K562 (cell line): ENCODE measurements around the gene ARHGEF9. TPM values are rescaled to one million over a fixed set of nuclear protein-coding genes. Genes with fewer than 3 reads are reported as not detected.

Source experiments
- ATAC-seq: fragments of 200-7000 bp; cut with Tn5 transposase; 3 replicates; pipeline ENCODE4 v1.9.1; 2020; ENCODE audit warnings: moderate library complexity
- BruUV-seq: library from RNA; stranded (reverse); fragments of 400-500 nt; replicated peaks from 2 replicates; lab custom pipeline; 2021; lab: Mats Ljungman, UMichigan
- CTCF ChIA-PET: fragments of 300-600 bp; formaldehyde crosslinking; extraction: SDS; loops from one replicate; lab custom pipeline; 2021; ENCODE audit warnings: low intra/inter-chr PET ratio; lab: Yijun Ruan, JAX
- POLR2A ChIA-PET: fragments of 300-600, 350-650 bp; sonication (Branson Sonifier 250); formaldehyde crosslinking; extraction: SDS; loops from one replicate; lab custom pipeline; 2021; ENCODE audit warnings: antibody characterized with exemption, inconsistent platforms; lab: Yijun Ruan, JAX
- DNase-seq, 4 experiments: peaks; one replicate each; pipeline versions ENCODE4 v3.0.0 to v3.0.0-alpha.2; 2011 to 2018; ENCODE audit warnings: low spot score in 3 of 4, mixed read lengths in 3 of 4; ENCODE audit errors: extremely low read depth in 1 of 4
- FAIRE-seq: peaks from 2 replicates; lab custom pipeline; 2011; peaks lifted over from hg19 to GRCh38; lab: Jason Lieb, UNC
- H2AFZ ChIP-seq: 2 replicates; pipeline ENCODE4 v1.6.0; 2011; ENCODE audit warnings: low read depth, low read length, control low read depth, inconsistent platforms
- H3K27ac ChIP-seq: fragments of 200-600 bp; 3 replicates; pipeline ENCODE4 v1.8.0; 2011; ENCODE audit warnings: low read depth, mild to moderate bottlenecking, control low read depth, inconsistent platforms, low read length, moderate library complexity, mixed read lengths; ENCODE audit errors: extremely low read depth
- H3K27me3 ChIP-seq, 2 experiments: fragments of 300-600 bp in 1 of 2; 2 replicates in 1 of 2; 3 replicates in 1 of 2; pipeline versions ENCODE4 v1.6.0 to v1.8.0; 2011; ENCODE audit warnings: inconsistent platforms in 2 of 2, low read length in 2 of 2, mild to moderate bottlenecking in 1 of 2, mixed read lengths in 1 of 2, moderate library complexity in 1 of 2; ENCODE audit not compliant: control insufficient read depth in 2 of 2, insufficient read depth in 2 of 2
- H3K36me3 ChIP-seq: fragments of 300-600 bp; 3 replicates; pipeline ENCODE4 v1.8.0; 2011; ENCODE audit warnings: mild to moderate bottlenecking, low read length, inconsistent platforms; ENCODE audit not compliant: control insufficient read depth, insufficient read depth
- H3K4me1 ChIP-seq, 2 experiments: fragments of 200-600 bp in 1 of 2; replicated peaks in 1 of 2; 2 replicates in 1 of 2; 3 replicates in 1 of 2; pipeline versions ENCODE4 v1.5.1 to v1.8.0; 2011; ENCODE audit warnings: inconsistent platforms in 2 of 2, low read length in 2 of 2, mild to moderate bottlenecking in 1 of 2, mixed read lengths in 1 of 2, moderate library complexity in 1 of 2; ENCODE audit not compliant: control insufficient read depth in 2 of 2, insufficient read depth in 2 of 2
- H3K4me2 ChIP-seq: 2 replicates; pipeline ENCODE4 v1.6.1; 2011; ENCODE audit warnings: low read length, control low read depth, inconsistent platforms, mixed read lengths; ENCODE audit not compliant: insufficient read depth
- H3K4me3 ChIP-seq: fragments of 200-600 bp; sonication (generic), shearing (Covaris generic); 2 replicates; pipeline ENCODE4 v1.5.1; 2016; ENCODE audit warnings: control low read depth, inconsistent platforms
- H3K79me2 ChIP-seq: fragments of 200-600 bp; 3 replicates; pipeline ENCODE4 v1.8.0; 2011; ENCODE audit warnings: low read length, inconsistent platforms; ENCODE audit not compliant: control insufficient read depth, insufficient read depth
- H3K9ac ChIP-seq, 2 experiments: 2 replicates each; pipeline versions ENCODE4 v1.6.0 to v1.6.1; 2011; ENCODE audit warnings: low read depth in 2 of 2, low read length in 2 of 2, control low read depth in 1 of 2, inconsistent platforms in 1 of 2, mild to moderate bottlenecking in 1 of 2, mixed read lengths in 1 of 2; ENCODE audit not compliant: insufficient read depth in 1 of 2
- H3K9me1 ChIP-seq: one replicate; pipeline ENCODE4 v1.6.0; 2011; ENCODE audit warnings: inconsistent platforms, mild to moderate bottlenecking, low read length, moderate library complexity; ENCODE audit not compliant: control insufficient read depth, insufficient read depth
- H3K9me3 ChIP-seq: replicated peaks from 2 replicates; pipeline ENCODE4 v1.5.1; 2011; ENCODE audit warnings: low read depth, low read length, inconsistent platforms; ENCODE audit not compliant: control insufficient read depth, insufficient read depth
- H4K20me1 ChIP-seq: replicated peaks from 2 replicates; pipeline ENCODE4 v1.6.1; 2011; ENCODE audit warnings: low read length, inconsistent platforms, mixed read lengths; ENCODE audit not compliant: control insufficient read depth, insufficient read depth
- CTCF ChIP-seq, 3 experiments: IDR thresholded peaks in 2 of 3; conservative IDR thresholded peaks in 1 of 3; 2 replicates each; pipeline ENCODE4 v1.5.1; 2011 to 2012; ENCODE audit warnings: low read length in 3 of 3, mild to moderate bottlenecking in 3 of 3, control low read depth in 2 of 3, improper control_type of control experiment in 1 of 3, inconsistent platforms in 1 of 3, low read depth in 1 of 3, mixed read lengths in 1 of 3, moderate library complexity in 1 of 3; ENCODE audit not compliant: insufficient read depth in 2 of 3
- FOS ChIP-seq: IDR thresholded peaks from 3 replicates; pipeline ENCODE4 v1.6.1; 2011; ENCODE audit not compliant: insufficient read length; ENCODE audit errors: extremely low read depth
- RAD21 ChIP-seq, 2 experiments: fragments of 250-450 bp in 1 of 2; fragments of 450-650 bp in 1 of 2; sonication (Bioruptor Pico) in 1 of 2; formaldehyde crosslinking in 1 of 2; IDR thresholded peaks in 1 of 2; conservative IDR thresholded peaks in 1 of 2; 2 replicates each; pipeline versions ENCODE4 v1.4.0 to v1.8.0; 2020 to 2022; ENCODE audit warnings: mild to moderate bottlenecking in 2 of 2, moderate library complexity in 1 of 2
- REST ChIP-seq, 2 experiments: fragments of 450-650 bp; formaldehyde crosslinking in 1 of 2; IDR thresholded peaks; 2 replicates each; pipeline versions ENCODE4 v1.4.0 to v1.6.1; 2014 to 2020; ENCODE audit warnings: mild to moderate bottlenecking in 2 of 2, borderline replicate concordance in 1 of 2, low read depth in 1 of 2
- SMC3 ChIP-seq: conservative IDR thresholded peaks from 2 replicates; pipeline ENCODE4 v1.6.1; 2011; ENCODE audit warnings: low read depth, low read length, improper control_type of control experiment; ENCODE audit not compliant: insufficient read depth
- WGBS: fragments of 100-300 bp; shearing (Covaris generic); methylation state at CpG from one replicate; pipeline ENCODE4 v1.1.6; 2016; ENCODE audit warnings: low coverage, mixed read lengths; ENCODE audit not compliant: insufficient coverage; ENCODE audit errors: missing lambda C conversion rate; 5-methylcytosine and 5-hydroxymethylcytosine counted together
- in situ Hi-C: fragments of 300-500 bp; cut with MboI; formaldehyde crosslinking; loops from 4 replicates; pipeline ENCODE4 v1.15.0; 2018; ENCODE audit warnings: inconsistent platforms, mixed read lengths
- intact Hi-C: fragments of 100-400 bp; cut with micrococcal nuclease; formaldehyde crosslinking; loops from 2 replicates; pipeline ENCODE4 v1.14.2; 2022
- polyA plus RNA-seq, 8 experiments: library from polyadenylated mRNA; depleted of rRNA in 4 of 8; stranded (reverse) in 5 of 8; unstranded in 3 of 8; fragments of >200 nt; fragmentation: Nextera tagmentation in 2 of 8; fragmentation: Illumina TruSeq in 1 of 8; extraction: Ambion mirVana in 2 of 8; extraction: Trizol in 1 of 8; gene quantifications; 2 replicates each; pipeline versions ENCODE4 v1.2.1 to v1.2.3, GENCODE V29; 2011 to 2014; ENCODE audit warnings: inconsistent platforms in 1 of 8, missing spikeins in 1 of 8
- total RNA-seq, 7 experiments: library from RNA; depleted of rRNA in 6 of 7; stranded (reverse); fragments of >200 nt in 6 of 7; fragmentation: Illumina TruSeq in 2 of 7; extraction: Trizol in 2 of 7; gene quantifications; 2 replicates each; pipeline versions ENCODE4 v1.2.1 to v1.2.3, GENCODE V29; 2011 to 2021; ENCODE audit warnings: low replicate concordance in 1 of 7

Gene ARHGEF9
- total and polyA plus RNA-seq, 9 of the 15 experiments (the other 6 are each of a cell fraction or from before 2014, with no cell fraction given) = 0.09 to 0.24 (median 0.15) TPM; not detected in 2

GRCh38 chrX:63686878-63687714 is 97.9 kb downstream of the ARHGEF9 start:
- 0% methylated on average over 1 of the region's 1 CpG for WGBS
- POLR2A ChIA-PET = interaction anchor here (0.6 kb wide), 1 partner anchor 233 kb away, joined by 3 read pairs; no protein-coding TSS in a partner anchor
- peak; percentile 67; the same call in 2 of the 3 replicates for ATAC-seq
- H3K4me2 ChIP-seq = no peak overlapping the region
- no peaks in the 10 kb centered on the region for H4K20me1 ChIP-seq
- H3K27ac ChIP-seq = no peak overlapping the region
- H3K4me1 ChIP-seq = no peaks in the 10 kb centered on the region
- H3K79me2 ChIP-seq = no peaks in the 10 kb centered on the region
- no peak overlapping the region for H3K9ac ChIP-seq
- no peaks in the 10 kb centered on the region for H3K36me3 ChIP-seq
- no TSS peak for BruUV-seq
- peak; percentile 20 to 26 (median 24) for DNase-seq
- TF ChIP-seq RAD21 (CRISPR knock-in tag; conservative IDR thresholded peaks at IDR 0.05 in 1 of 2, IDR thresholded peaks at IDR 0.05 in 1 of 2) (peak; percentile 15 to 69; a peak in 3 of 4 replicates), CTCF (IDR thresholded peaks at IDR 0.05 in 2 of 3, conservative IDR thresholded peaks at IDR 0.05 in 1 of 3; ENCODE audit: insufficient read depth in 2 of 3, low read depth in 1 of 3, low read length in 3 of 3) (peak; percentile 40 to 52 (median 51)), FOS (no peak), REST (IDR thresholded peaks at IDR 0.05; ENCODE audit: borderline replicate concordance) (peak; percentile 47; the same call in 1 of the 2 replicates), REST (CRISPR knock-in tag; IDR thresholded peaks at IDR 0.05; ENCODE audit: low read depth) (no peak), SMC3 (0 out of 2 replicates have a peak, but pooled peaks have one; percentile 14)
- TF ChIP-seq, all 486 proteins: peak for 4
- CTCF ChIA-PET = no interaction called here
- H3K4me3 ChIP-seq = no peak overlapping the region
- intact Hi-C loops (no loop called here), in situ Hi-C loops (no loop called here)
- FAIRE-seq = peak; percentile 37
- H2AFZ ChIP-seq = no peak overlapping the region
- no peaks in the 10 kb centered on the region for H3K27me3 ChIP-seq
- H3K9me3 ChIP-seq = no peaks in the 10 kb centered on the region
- H3K9me1 ChIP-seq = no peaks in the 10 kb centered on the region
